NCI-H2029 treated with DMSO at 0.1 percent for 48 hours (cell line): ENCODE measurements around the gene BFAR.
"Not testable (repeated sequence)": the region's sequence is repeated elsewhere in the genome, so short reads cannot be mapped to it uniquely, and the experiment has no call there.

Experiments used
- DNase-seq: peaks from one replicate; lab custom pipeline; 2025; lab: John Stamatoyannopoulos, UW

BFAR gene

GRCh38 chr16:14685870-14686793 lies 53.4 kb downstream of the BFAR start:
- not testable (repeated sequence) for DNase-seq

GRCh38 chr16:14694129-14694528 lies 61.4 kb downstream of the BFAR start, which contains the start of gene PLA2G10:
Gene PLA2G10 (minus strand): TSS chr16:14694308. CDS start chr16:14694229, 79 bp downstream.
- DNase-seq, result not testable (repeated sequence)

DNA sequence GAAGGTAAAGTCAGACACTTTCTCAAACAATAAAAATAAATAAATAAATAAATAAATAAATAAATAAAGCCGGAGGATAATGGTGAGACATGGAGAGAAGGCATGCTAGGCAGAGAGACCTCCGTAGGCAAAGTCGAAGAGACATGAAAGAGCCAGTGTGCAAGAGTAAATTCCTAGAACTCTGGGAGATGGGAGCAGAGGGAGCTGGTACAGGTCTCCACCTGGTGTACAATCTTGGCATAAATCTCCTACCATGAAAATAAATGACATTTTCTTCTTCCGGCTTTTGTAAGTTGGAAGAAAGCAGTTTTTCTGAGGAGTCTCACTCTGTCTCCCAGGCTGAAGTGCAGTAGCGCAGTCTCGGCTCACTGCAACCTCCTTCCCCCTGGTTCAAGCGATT lies 69.1 kb downstream of the BFAR start:
- not testable (repeated sequence) for DNase-seq

GRCh38 chr16:14702672-14703071 lies 69.9 kb downstream of the BFAR start:
- DNase-seq, result not testable (repeated sequence)

DNA sequence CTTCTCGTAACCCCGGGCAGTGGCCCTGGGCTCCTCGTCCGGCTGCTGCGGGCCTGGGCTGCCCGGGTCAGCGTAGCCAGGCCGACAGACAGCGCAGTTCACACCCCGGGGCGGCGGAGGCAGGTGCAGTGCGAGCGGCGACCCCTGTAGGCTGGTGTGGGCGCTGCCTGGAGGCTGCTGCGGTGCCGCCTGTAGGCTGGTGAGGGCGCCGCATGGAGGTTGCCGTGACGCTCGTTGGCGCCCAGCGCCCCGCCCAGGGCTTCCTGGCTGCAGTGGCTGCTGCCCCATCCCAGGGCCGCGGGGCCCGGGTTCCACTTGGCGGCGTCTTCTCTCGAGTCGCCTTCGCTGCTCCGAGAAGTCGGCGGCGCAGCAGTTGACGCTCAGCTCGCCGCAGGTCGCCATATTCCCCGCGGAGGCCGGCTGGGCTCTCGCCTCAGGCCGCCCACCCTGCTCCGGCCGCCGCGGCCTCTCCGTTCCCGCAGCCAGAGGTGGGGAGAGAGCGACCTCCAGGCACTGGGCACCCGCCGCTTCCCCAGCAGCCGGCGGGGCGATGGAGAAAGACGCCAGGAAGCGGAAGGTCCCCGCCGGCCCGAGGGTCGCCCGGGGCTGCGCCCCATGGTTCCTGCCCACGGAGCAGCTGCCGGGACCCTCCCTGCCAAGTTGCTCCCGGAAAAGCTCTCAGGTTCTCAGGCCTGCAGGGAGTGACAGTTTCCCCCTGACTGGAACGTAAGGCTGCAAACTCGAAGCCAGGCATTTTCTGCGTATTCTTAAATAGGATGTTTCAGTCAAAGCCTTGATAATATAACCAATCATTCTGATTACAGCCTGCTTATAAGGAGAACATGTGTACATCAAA lies 70.6 kb downstream of the BFAR start, which contains the start of gene NPIPA3:
NPIPA3 (plus strand) TSS at position 256 of the 856 bp plus-strand sequence. CDS start 5,533 bp downstream, outside the sequence.
- not testable (repeated sequence) for DNase-seq
